Cardiac ventricle fibroblast (primary cell): ENCODE measurements around the gene TSPY4. TPM values are rescaled to one million over a fixed set of nuclear protein-coding genes. Genes with fewer than 3 reads are reported as not detected.

Source experiments
- total RNA-seq: library from RNA; depleted of rRNA; stranded (reverse); fragments of >200 nt; gene quantifications from 2 replicates; pipeline ENCODE4 v1.2.3, GENCODE V29; 2015

Gene TSPY4
- total RNA-seq = not detected in 2 replicates

DNA sequence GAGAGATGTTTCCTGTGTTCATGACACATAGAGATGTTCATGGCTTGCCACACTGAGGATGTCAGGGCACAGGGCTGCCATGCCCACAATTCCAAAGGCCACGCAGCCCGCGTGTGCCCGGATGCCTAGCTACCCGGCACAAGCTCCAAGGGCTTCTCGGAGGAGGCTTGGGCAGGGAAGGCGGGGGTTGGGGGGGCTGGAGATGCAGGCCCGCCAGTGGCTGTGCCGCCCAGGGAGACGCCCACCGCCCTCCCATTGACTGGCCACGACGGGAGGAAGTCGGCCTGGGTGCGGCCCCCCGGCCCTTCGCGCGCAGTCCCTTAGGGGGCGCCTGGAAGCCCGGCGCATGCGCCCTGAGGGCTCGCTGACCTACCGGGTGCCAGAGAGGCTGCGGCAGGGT, at the start of gene TSPY4:
TSPY4 (plus strand) TSS at position 301 of the 400 bp plus-strand sequence; CDS start at position 347, 46 bp downstream.

DNA sequence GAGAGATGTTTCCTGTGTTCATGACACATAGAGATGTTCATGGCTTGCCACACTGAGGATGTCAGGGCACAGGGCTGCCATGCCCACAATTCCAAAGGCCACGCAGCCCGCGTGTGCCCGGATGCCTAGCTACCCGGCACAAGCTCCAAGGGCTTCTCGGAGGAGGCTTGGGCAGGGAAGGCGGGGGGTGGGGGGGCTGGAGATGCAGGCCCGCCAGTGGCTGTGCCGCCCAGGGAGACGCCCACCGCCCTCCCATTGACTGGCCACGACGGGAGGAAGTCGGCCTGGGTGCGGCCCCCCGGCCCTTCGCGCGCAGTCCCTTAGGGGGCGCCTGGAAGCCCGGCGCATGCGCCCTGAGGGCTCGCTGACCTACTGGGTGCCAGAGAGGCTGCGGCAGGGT, 20.2 kb downstream of the TSPY4 start, which contains the start of gene TSPY8:
TSPY8 (plus strand) TSS at position 301 of the 400 bp plus-strand sequence; CDS start at position 347, 46 bp downstream.

Other genes starting within 250 kb of the TSPY4 start
- gene TSPY8, start 20.3 kb downstream of the TSPY4 start, total RNA-seq = not detected in 2 replicates
- not detected in 2 replicates for gene TSPY3, start 61.0 kb downstream of the TSPY4 start, total RNA-seq
- gene TSPY1, start 129.5 kb downstream of the TSPY4 start, total RNA-seq = not detected in 2 replicates
- gene TSPY9, start 149.8 kb downstream of the TSPY4 start, total RNA-seq = not detected in 2 replicates
- not detected in 2 replicates for gene TSPY10, start 190.4 kb downstream of the TSPY4 start, total RNA-seq